HCT116 (cell line): ENCODE results near the gene MAST4. TPM values are rescaled to one million over a fixed set of nuclear protein-coding genes. Genes with fewer than 3 reads are reported as not detected.

Experiments used
- ATAC-seq: fragments of 200-7000 bp; cut with Tn5 transposase; 2 replicates; pipeline ENCODE4 v1.9.1; 2020; ENCODE audit warnings: mild to moderate bottlenecking, moderate library complexity
- BruUV-seq: library from RNA; stranded (reverse); fragments of 400-500 nt; replicated peaks from 2 replicates; lab custom pipeline; 2021; lab: Mats Ljungman, UMichigan
- CTCF ChIA-PET: fragments of 300-600 bp; sonication (Branson Sonifier 250); formaldehyde crosslinking; loops from one replicate; lab custom pipeline; 2021; ENCODE audit warnings: antibody characterized with exemption; lab: Charles Lee
- POLR2A ChIA-PET: fragments of 300-600, 350-600 bp; sonication (Branson Sonifier 250); formaldehyde crosslinking; loops from one replicate; lab custom pipeline; 2021; ENCODE audit warnings: antibody characterized with exemption; lab: Charles Lee
- RAD21 ChIA-PET, 2 experiments: fragments of 300-600 bp; sonication (Branson Sonifier 250); formaldehyde crosslinking; loops; one replicate each; lab custom pipeline; 2023; ENCODE audit warnings: low total read pairs in 2 of 2; ENCODE audit not compliant: uncharacterized antibody in 2 of 2, unreplicated experiment in 2 of 2, low non-redundant PET in 1 of 2; lab: Charles Lee
- DNase-seq: peaks from one replicate; pipeline ENCODE4 v3.0.0-alpha.2; 2010; ENCODE audit warnings: low read depth, low spot score
- H2AFZ ChIP-seq: fragments of 200-600 bp; shearing (Covaris generic), sonication (generic); 2 replicates; pipeline ENCODE4 v1.6.1; 2017; ENCODE audit warnings: low read depth, mixed run types, mixed read lengths, antibody characterized with exemption, low read length; ENCODE audit not compliant: poor library complexity, severe bottlenecking
- H3K27ac ChIP-seq: 2 replicates; pipeline ENCODE4 v1.5.1; 2012; ENCODE audit warnings: low read depth, low read length
- H3K27me3 ChIP-seq: fragments of 200-600 bp; sonication (generic); 2 replicates; pipeline ENCODE4 v1.6.1; 2016; ENCODE audit warnings: mixed run types, low read length, mixed read lengths; ENCODE audit not compliant: insufficient read depth
- H3K36me3 ChIP-seq, 2 experiments: fragments of 200-500 bp in 1 of 2; fragments of 200-600 bp in 1 of 2; sonication (Bioruptor generic) in 1 of 2; sonication (generic) in 1 of 2; 2 replicates each; pipeline versions ENCODE4 v1.5.1 to v1.6.1; 2014 to 2016; ENCODE audit warnings: low read length in 2 of 2, inconsistent platforms in 1 of 2, mixed read lengths in 1 of 2, mixed run types in 1 of 2; ENCODE audit not compliant: insufficient read depth in 2 of 2, control insufficient read depth in 1 of 2
- H3K4me1 ChIP-seq, 2 experiments: fragments of 200-600 bp in 1 of 2; sonication (generic) in 1 of 2; 2 replicates each; pipeline versions ENCODE4 v1.5.1 to v1.6.1; 2012 to 2017; ENCODE audit warnings: low read length in 2 of 2, inconsistent platforms in 1 of 2, mild to moderate bottlenecking in 1 of 2, mixed read lengths in 1 of 2, mixed run types in 1 of 2, moderate library complexity in 1 of 2; ENCODE audit not compliant: insufficient read depth in 2 of 2, control insufficient read depth in 1 of 2
- H3K4me2 ChIP-seq: fragments of 200-600 bp; sonication (generic); 2 replicates; pipeline ENCODE4 v1.6.1; 2017; ENCODE audit warnings: mixed run types, low read length, mixed read lengths
- H3K4me3 ChIP-seq, 2 experiments: fragments of 200-600 bp in 1 of 2; sonication (generic) in 1 of 2; replicated peaks in 1 of 2; 2 replicates each; pipeline ENCODE4 v1.5.1; 2011 to 2016; ENCODE audit warnings: low read length in 2 of 2, control low read depth in 1 of 2, low read depth in 1 of 2, mild to moderate bottlenecking in 1 of 2, mixed read lengths in 1 of 2, mixed run types in 1 of 2
- H3K79me2 ChIP-seq: fragments of 200-600 bp; sonication (generic); 2 replicates; pipeline ENCODE4 v1.6.1; 2017; ENCODE audit warnings: mild to moderate bottlenecking, mixed run types, low read length, moderate library complexity, mixed read lengths; ENCODE audit not compliant: insufficient read depth
- H3K9ac ChIP-seq: fragments of 200-600 bp; sonication (generic); 2 replicates; pipeline ENCODE4 v1.6.1; 2016; ENCODE audit warnings: low read length, mixed read lengths
- H3K9me2 ChIP-seq: fragments of 200-600 bp; sonication (generic), shearing (Covaris generic); 2 replicates; pipeline ENCODE4 v1.6.1; 2017; ENCODE audit warnings: mixed run types, mild to moderate bottlenecking, moderate library complexity; ENCODE audit not compliant: insufficient read depth
- H3K9me3 ChIP-seq, 2 experiments: fragments of 200-500 bp in 1 of 2; fragments of 200-600 bp in 1 of 2; sonication (Bioruptor generic) in 1 of 2; sonication (generic) in 1 of 2; 2 replicates each; pipeline ENCODE4 v1.6.1; 2014 to 2017; ENCODE audit warnings: low read length in 2 of 2, mixed read lengths in 2 of 2, inconsistent platforms in 1 of 2, low read depth in 1 of 2, mild to moderate bottlenecking in 1 of 2, mixed run types in 1 of 2, moderate library complexity in 1 of 2; ENCODE audit not compliant: control insufficient read depth in 1 of 2, insufficient read depth in 1 of 2
- H4K20me1 ChIP-seq: fragments of 200-600 bp; sonication (generic), shearing (Covaris generic); 2 replicates; pipeline ENCODE4 v1.6.1; 2017; ENCODE audit warnings: mixed run types, mild to moderate bottlenecking, moderate library complexity; ENCODE audit not compliant: insufficient read depth
- ATF3 ChIP-seq: IDR thresholded peaks from 2 replicates; pipeline ENCODE4 v1.6.1; 2012
- CBX3 ChIP-seq: IDR thresholded peaks from 2 replicates; pipeline ENCODE4 v1.6.1; 2012; ENCODE audit warnings: low read depth
- CEBPB ChIP-seq: IDR thresholded peaks from 2 replicates; pipeline ENCODE4 v1.6.1; 2012; ENCODE audit warnings: low read depth
- CTCF ChIP-seq, 3 experiments: fragments of 200-600 bp in 1 of 3; sonication (generic) in 1 of 3; IDR thresholded peaks in 2 of 3; conservative IDR thresholded peaks in 1 of 3; 2 replicates each; pipeline ENCODE4 v1.5.1; 2012 to 2017; ENCODE audit warnings: low read depth in 2 of 3, low read length in 2 of 3, antibody characterized with exemption in 1 of 3, borderline replicate concordance in 1 of 3, control low read depth in 1 of 3, mild to moderate bottlenecking in 1 of 3, mixed read lengths in 1 of 3, mixed run types in 1 of 3, moderate library complexity in 1 of 3; ENCODE audit not compliant: insufficient read depth in 1 of 3
- EGR1 ChIP-seq: IDR thresholded peaks from 2 replicates; pipeline ENCODE4 v1.6.1; 2012; ENCODE audit warnings: low read depth
- ELF1 ChIP-seq: IDR thresholded peaks from 2 replicates; pipeline ENCODE4 v1.6.1; 2012; ENCODE audit warnings: low read depth, borderline replicate concordance
- EZH2 ChIP-seq: fragments of 200-600 bp; sonication (generic); IDR thresholded peaks from 2 replicates; pipeline ENCODE4 v1.6.1; 2017; ENCODE audit warnings: antibody characterized with exemption, mixed run types
- JUND ChIP-seq: IDR thresholded peaks from 2 replicates; pipeline ENCODE4 v1.6.1; 2012
- MAX ChIP-seq: IDR thresholded peaks from 2 replicates; pipeline ENCODE4 v1.6.1; 2012
- POLR2A ChIP-seq: IDR thresholded peaks from 2 replicates; pipeline ENCODE4 v1.7.0; 2011; ENCODE audit warnings: borderline replicate concordance; ENCODE audit not compliant: insufficient read depth, insufficient read length; ENCODE audit errors: extremely low read depth
- REST ChIP-seq: IDR thresholded peaks from 2 replicates; pipeline ENCODE4 v1.6.1; 2012; ENCODE audit warnings: low read depth
- SIN3A ChIP-seq: IDR thresholded peaks from 2 replicates; pipeline ENCODE4 v1.6.1; 2012; ENCODE audit warnings: low read depth
- SP1 ChIP-seq: IDR thresholded peaks from 2 replicates; pipeline ENCODE4 v1.6.1; 2012; ENCODE audit warnings: low read depth
- ZFX ChIP-seq: fragments of 450-650 bp; IDR thresholded peaks from 2 replicates; pipeline ENCODE4 v1.6.1; 2017
- ZNF274 ChIP-seq: fragments of 200-500 bp; sonication (Bioruptor generic); IDR thresholded peaks from 2 replicates; pipeline ENCODE4 v1.6.1; 2014; ENCODE audit warnings: mild to moderate bottlenecking, low read depth, low read length, inconsistent platforms
- intact Hi-C: fragments of 100-400 bp; cut with micrococcal nuclease; formaldehyde crosslinking; loops from 2 replicates; pipeline ENCODE4 v1.10.0; 2022
- total RNA-seq: library from RNA; stranded (reverse); gene quantifications from one replicate; pipeline ENCODE4 v1.2.1, GENCODE V29; 2021; ENCODE audit not compliant: unreplicated experiment

MAST4 gene
- total RNA-seq, 1 experiment from 2014 or later: 1.1 TPM

- ChIA-PET POLR2A (no interaction called here), CTCF (no interaction called here), RAD21 (no interaction called here)
- no peaks in the 10 kb centered on the region for H3K9me2 ChIP-seq
- no peak overlapping the region for H3K4me2 ChIP-seq
- no peak overlapping the region for H2AFZ ChIP-seq
- H3K4me3 ChIP-seq: no peak overlapping the region
- H3K36me3 ChIP-seq: no peaks in the 10 kb centered on the region
- H3K79me2 ChIP-seq: no peaks in the 10 kb centered on the region
- ATAC-seq: no peak
- no peak for TF ChIP-seq CBX3
- TF ChIP-seq SIN3A: no peak
- TF ChIP-seq SP1: no peak
- TF ChIP-seq POLR2A: no peak
- no peak for TF ChIP-seq REST
- no peak for TF ChIP-seq ZFX
- TF ChIP-seq ZNF274: no peak
- TF ChIP-seq MAX: no peak
- no peak for TF ChIP-seq CEBPB
- TF ChIP-seq JUND: no peak
- TF ChIP-seq ATF3: no peak
- TF ChIP-seq ELF1: no peak
- TF ChIP-seq CTCF (IDR thresholded peaks at IDR 0.05 in 2 of 3, conservative IDR thresholded peaks at IDR 0.05 in 1 of 3; ENCODE audit: borderline replicate concordance in 1 of 3, insufficient read depth in 1 of 3, low read depth in 2 of 3, low read length in 2 of 3): no peak
- TF ChIP-seq EZH2: no peak
- no peak for TF ChIP-seq EGR1
- TF ChIP-seq, all 23 proteins: peak for 0
- Histone ChIP-seq H3K27me3 (peaks cover 22% of the 10 kb centered on the region), H4K20me1 (no peaks in the 10 kb centered on the region), H3K9ac (no peak overlapping the region), H3K27ac (no peak overlapping the region), H3K9me3 (no peaks in the 10 kb centered on the region), H3K4me1 (no peaks in the 10 kb centered on the region)
- no TSS peak for BruUV-seq
- intact Hi-C loops: no loop called here
- no peak for DNase-seq
Measured at GRCh38 chr5:66929281-66929680, 333.1 kb downstream of the MAST4 start.
